Esophagus muscularis mucosa (tissue), 4 donors: ENCODE results near the gene SIRT2.
"Not testable (repeated sequence)": the region's sequence is repeated elsewhere in the genome, so short reads cannot be mapped to it uniquely, and the experiment has no call there.

Experiments used
- CTCF ChIP-seq, 3 experiments: fragments of 200-600 bp in 2 of 3; fragments of 450-650 bp in 1 of 3; sonication (generic) in 2 of 3; IDR thresholded peaks; one replicate each; pipeline ENCODE4 v1.5.1; 2017 to 2019; ENCODE audit warnings: antibody characterized with exemption in 3 of 3, mild to moderate bottlenecking in 2 of 3, moderate library complexity in 1 of 3
- EP300 ChIP-seq: sonication (generic); formaldehyde crosslinking; IDR thresholded peaks from one replicate; pipeline ENCODE4 v1.6.1; 2017; ENCODE audit warnings: antibody characterized with exemption
- POLR2A ChIP-seq: fragments of 450-650 bp; IDR thresholded peaks from one replicate; pipeline ENCODE4 v1.6.1; 2017; ENCODE audit warnings: antibody characterized with exemption, moderate library complexity, mild to moderate bottlenecking, low read depth
- POLR2AphosphoS5 ChIP-seq, 2 donors: sonication (generic); formaldehyde crosslinking; IDR thresholded peaks; one replicate each; pipeline ENCODE4 v1.6.1; 2017; ENCODE audit warnings: antibody characterized with exemption in 2 of 2

DNA sequence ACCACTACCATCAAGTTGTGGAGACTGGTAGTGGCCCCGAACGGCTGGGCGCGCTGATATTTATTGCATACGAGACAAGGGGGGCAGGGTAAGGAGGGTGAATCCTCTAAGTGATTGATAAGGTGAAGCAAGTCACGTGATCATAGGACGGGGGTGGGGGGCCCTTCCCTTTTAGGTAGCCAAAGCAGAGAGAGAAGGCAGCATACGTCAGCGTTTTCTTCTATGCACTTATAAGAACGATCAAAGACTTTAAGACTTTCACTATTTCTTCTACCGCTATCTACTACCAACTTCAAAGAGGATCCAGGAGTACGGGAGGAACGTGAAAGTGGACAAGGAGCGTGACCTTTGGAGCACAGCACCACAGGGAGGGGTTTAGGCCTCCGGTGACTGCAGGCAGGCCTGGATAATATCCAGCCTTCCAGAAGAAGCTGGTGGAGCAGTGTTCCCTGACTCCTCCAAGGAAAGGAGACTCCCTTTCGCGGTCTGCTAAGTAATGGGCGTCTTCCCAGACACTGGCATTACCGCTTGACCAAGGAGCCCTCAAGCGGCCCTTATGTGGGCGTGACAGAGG, 39.7 kb downstream of the SIRT2 start:
- not testable (repeated sequence) for TF ChIP-seq CTCF (IDR thresholded peaks at IDR 0.05); POLR2A; EP300; POLR2AphosphoS5 (IDR thresholded peaks at IDR 0.05)
